ENCODE results near the gene TEC.
"Not testable (repeated sequence)": the region's sequence is repeated elsewhere in the genome, so short reads cannot be mapped to it uniquely, and the experiment has no call there.

TEC gene

DNA sequence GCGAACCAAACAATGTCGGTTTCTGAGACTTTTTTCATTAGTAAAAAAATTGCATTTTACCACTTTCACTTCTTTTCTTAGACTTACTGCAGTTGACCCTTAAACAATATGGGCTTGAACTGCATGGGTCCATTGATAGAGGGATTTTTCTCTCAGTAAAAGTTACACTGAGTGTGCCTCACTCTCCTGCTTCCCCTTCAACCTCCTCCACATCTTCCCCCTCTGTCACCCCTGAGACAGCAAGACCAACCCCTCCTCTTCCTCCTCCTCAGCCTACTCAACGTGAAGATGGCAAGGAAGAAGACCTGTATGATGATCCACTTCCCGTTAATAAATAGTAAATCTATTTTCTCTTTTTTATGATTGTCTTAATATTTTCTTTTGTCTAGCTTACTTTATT lies 43.4 kb downstream of the TEC start:
- peaks cover 10% of the 10 kb centered on the region for H3K27me3 Mint-ChIP-seq
- no peaks in the 10 kb centered on the region for H3K36me3 Mint-ChIP-seq (ENCODE audit: insufficient read depth)
- no peak overlapping the region for H3K27ac Mint-ChIP-seq (ENCODE audit: low read depth)
- no peaks in the 10 kb centered on the region for H3K4me1 Mint-ChIP-seq
- DNase-seq (ENCODE audit: low spot score in 2 of 2) (no peak), ATAC-seq (replicated peaks; ENCODE audit: extremely low read depth, poor library complexity, severe bottlenecking) (no peak)
- H3K9me3 Mint-ChIP-seq = no peaks in the 10 kb centered on the region
- no peak overlapping the region for H3K4me3 Mint-ChIP-seq

DNA sequence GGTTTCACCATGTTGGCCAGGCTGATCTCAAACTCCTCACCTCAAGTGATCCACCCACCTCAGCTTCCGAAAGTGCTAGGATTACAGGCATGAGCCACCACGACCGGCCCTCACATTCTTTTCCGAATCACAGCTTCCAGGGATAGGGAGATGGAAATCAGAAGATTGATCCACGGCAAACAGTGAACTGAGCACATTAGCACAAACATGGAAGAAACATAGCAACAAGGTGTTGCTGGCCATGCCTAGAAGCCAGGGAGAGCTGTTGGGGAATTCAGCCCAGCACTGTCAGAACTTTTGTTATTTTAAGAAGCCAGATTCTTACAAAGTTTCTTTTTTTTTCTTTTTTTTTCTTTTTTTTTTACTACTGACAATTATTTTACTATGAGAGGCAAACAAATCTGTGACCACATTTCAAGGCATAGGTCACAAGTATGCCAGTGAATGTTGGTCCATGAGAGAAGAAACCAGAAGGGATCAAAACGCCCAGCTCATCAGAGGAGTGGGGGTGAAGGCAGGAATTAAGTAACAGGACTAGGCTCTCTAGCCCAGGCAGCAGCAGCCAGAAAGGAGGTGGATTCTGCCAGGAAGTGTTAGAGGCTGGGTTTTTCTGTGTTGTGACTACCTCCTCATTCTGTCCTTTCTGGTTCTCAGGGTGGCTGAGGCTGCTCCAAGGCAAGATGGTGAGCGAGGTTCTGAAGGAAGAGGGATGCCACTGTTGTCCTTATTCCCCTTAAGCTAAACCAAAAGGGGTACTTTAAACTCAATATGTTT lies 44.1 kb downstream of the TEC start:
- no peak for DNase-seq (ENCODE audit: low spot score in 2 of 2)
- no peaks in the 10 kb centered on the region for H3K9me3 Mint-ChIP-seq
- H3K4me1 Mint-ChIP-seq = no peaks in the 10 kb centered on the region
- H3K36me3 Mint-ChIP-seq (ENCODE audit: insufficient read depth) = no peaks in the 10 kb centered on the region
- H3K27me3 Mint-ChIP-seq = peaks cover 4% of the 10 kb centered on the region
- no peak overlapping the region for H3K4me3 Mint-ChIP-seq
- no peak overlapping the region for H3K27ac Mint-ChIP-seq (ENCODE audit: low read depth)
- no peak for ATAC-seq (replicated peaks; ENCODE audit: extremely low read depth, poor library complexity, severe bottlenecking)

DNA sequence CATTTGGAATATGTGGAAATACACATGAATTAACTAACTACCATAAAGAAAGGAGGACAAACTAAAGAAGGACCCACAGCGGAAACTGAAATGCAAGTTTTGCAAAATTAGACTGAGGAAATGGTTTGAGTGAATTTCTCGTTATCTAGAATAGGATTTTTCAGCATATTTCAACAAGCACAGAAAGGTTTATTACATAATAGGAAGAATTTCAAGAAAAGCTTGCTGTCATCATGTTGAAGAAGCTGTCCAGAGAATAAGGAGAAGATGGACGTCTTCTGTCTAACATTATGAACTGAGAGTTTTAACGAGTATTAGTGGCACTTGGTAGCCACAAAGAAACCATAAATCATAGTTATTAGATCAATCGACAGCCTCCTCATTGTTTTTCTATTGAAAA lies 45.0 kb downstream of the TEC start:
- Mint-ChIP-seq H3K4me3 (no peak overlapping the region), H3K27ac (ENCODE audit: low read depth) (no peak overlapping the region), H3K36me3 (ENCODE audit: insufficient read depth) (no peaks in the 10 kb centered on the region), H3K9me3 (no peaks in the 10 kb centered on the region), H3K4me1 (no peaks in the 10 kb centered on the region), H3K27me3 (no peaks in the 10 kb centered on the region)
- ATAC-seq (replicated peaks; ENCODE audit: extremely low read depth, poor library complexity, severe bottlenecking) (no peak), DNase-seq (ENCODE audit: low spot score in 2 of 2) (no peak)

DNA sequence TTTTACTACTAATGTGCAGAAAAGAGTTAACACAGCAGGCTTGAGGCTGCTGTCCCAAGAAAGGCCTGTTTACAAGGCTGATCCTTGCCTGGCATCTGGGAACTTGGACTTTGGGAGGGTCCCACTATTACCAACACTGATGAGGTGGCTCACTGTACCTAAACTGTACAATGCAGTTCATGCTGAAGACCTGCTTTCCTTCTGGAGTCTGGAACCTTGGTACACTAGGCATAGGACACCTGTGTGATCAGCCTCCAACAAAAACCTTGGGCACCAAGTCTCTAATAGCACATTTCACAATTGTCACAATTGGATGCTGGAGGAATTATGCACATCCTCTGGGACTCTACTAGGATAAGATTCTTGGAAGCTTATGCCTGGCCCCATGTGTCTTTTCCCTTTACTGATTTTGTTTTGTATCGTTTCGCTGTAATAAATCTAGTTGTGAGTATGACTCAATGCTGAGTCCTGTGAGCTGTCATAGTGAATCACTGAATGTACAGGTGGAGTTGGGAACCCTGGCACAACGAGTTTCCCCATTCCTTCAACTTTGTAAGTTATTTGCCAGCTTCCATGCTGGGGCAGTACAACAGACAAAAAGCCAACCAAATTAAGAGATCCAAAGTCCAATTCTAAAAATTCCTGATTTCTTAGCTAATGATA lies 45.9 kb downstream of the TEC start:
- H3K27me3 Mint-ChIP-seq = no peaks in the 10 kb centered on the region
- DNase-seq (ENCODE audit: low spot score in 2 of 2) = no peak
- H3K4me3 Mint-ChIP-seq = no peak overlapping the region
- H3K36me3 Mint-ChIP-seq (ENCODE audit: insufficient read depth) = no peaks in the 10 kb centered on the region
- H3K27ac Mint-ChIP-seq (ENCODE audit: low read depth) = no peak overlapping the region
- no peak for ATAC-seq (replicated peaks; ENCODE audit: extremely low read depth, poor library complexity, severe bottlenecking)
- H3K9me3 Mint-ChIP-seq = no peaks in the 10 kb centered on the region
- H3K4me1 Mint-ChIP-seq = no peaks in the 10 kb centered on the region

DNA sequence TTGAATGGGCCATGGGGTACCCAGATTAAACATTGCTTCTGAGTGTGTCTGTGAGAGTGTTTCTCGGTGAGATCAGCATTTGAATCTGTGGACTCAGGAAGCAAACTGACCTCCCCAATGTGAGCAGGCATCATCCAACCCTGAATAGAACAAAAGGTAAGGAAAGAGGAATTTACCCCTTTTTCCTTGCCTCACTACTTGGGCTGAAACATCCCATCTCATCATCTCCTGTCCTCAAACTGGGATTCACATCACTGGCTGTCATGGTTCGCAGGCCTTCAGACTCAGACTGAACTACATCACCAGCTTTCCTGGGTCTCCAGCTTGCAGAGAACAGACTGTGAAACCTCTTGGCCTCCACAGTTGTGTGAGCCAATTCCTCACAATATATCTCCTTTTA lies 47.1 kb downstream of the TEC start:
- H3K4me1 Mint-ChIP-seq = no peaks in the 10 kb centered on the region

DNA sequence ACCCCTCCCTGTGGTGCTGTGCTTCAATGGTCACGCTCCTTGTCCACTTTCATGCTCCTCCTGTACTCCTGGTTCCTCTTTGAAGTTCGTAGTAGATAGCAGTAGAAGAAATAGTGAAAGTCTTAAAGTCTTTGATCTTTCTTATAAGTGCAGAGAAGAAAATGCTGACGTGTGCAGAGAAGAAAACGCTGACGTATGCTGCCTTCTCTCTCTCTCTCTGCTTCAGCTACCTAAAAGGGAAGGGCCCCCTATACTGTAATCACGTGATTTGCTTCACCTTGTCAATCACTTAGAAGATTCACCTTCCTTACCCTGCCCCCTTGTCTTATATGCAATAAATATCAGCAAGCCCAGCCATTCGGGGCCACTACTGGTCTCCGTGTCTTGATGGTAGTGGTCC lies 50.2 kb downstream of the TEC start:
- H3K4me1 Mint-ChIP-seq; H3K27me3 Mint-ChIP-seq; H3K36me3 Mint-ChIP-seq (ENCODE audit: insufficient read depth); H3K27ac Mint-ChIP-seq (ENCODE audit: low read depth); DNase-seq (ENCODE audit: low spot score in 2 of 2); ATAC-seq (replicated peaks; ENCODE audit: extremely low read depth, poor library complexity, severe bottlenecking); H3K9me3 Mint-ChIP-seq; H3K4me3 Mint-ChIP-seq: not testable (repeated sequence)

More for the DNA sequence above, 47.1 kb downstream of the TEC start:
- Mint-ChIP-seq H3K27ac (ENCODE audit: low read depth) (no peak overlapping the region), H3K4me3 (no peak overlapping the region), H3K9me3 (no peaks in the 10 kb centered on the region), H3K36me3 (ENCODE audit: insufficient read depth) (no peaks in the 10 kb centered on the region), H3K27me3 (no peaks in the 10 kb centered on the region)
- no peak for ATAC-seq (replicated peaks; ENCODE audit: extremely low read depth, poor library complexity, severe bottlenecking)
- DNase-seq (ENCODE audit: low spot score in 2 of 2) = no peak

DNA sequence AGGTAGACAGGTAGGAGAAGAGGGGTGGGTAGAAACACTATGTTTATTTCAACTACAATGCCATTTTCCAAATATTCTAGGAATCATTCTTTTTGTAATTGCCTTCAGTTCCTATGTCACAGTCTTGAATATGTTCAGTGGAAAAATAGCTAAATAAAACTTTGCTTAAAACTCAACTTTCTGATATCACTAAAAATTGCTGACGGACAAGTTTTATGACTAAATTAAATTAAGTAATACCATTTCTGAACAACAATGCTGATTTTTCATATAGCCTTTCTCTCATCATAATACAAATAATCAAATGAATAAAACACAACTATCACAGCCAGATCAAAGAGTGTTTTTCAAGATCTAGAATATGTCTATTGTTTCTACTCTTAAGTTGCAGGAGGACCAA lies 53.1 kb downstream of the TEC start:
- H3K27me3 Mint-ChIP-seq = no peaks in the 10 kb centered on the region
- no peak overlapping the region for H3K4me3 Mint-ChIP-seq
- H3K4me1 Mint-ChIP-seq = peaks cover 6% of the 10 kb centered on the region
- no peaks in the 10 kb centered on the region for H3K36me3 Mint-ChIP-seq (ENCODE audit: insufficient read depth)
- DNase-seq (ENCODE audit: low spot score in 2 of 2) = no peak
- H3K9me3 Mint-ChIP-seq = no peaks in the 10 kb centered on the region
- ATAC-seq (replicated peaks; ENCODE audit: extremely low read depth, poor library complexity, severe bottlenecking) = no peak
- H3K27ac Mint-ChIP-seq (ENCODE audit: low read depth) = no peak overlapping the region

DNA sequence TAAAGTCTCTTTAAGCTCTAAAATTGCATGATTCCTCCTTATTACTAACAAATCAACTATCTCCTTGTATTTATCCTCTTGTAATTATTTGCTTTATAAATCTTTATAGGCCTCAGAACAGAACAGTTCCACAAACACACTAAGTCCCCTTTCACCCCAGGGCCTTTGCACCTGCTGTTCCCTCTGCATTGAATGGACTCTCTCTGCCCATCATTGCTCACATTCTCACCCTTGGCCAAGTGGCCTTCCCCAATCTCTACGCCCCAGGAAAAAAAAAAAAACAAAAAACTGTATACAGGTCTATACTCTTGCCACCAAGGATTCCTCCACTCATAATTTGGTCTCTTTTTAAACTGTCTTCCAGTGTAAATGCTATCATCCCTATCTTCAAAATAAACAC lies 53.7 kb downstream of the TEC start:
- peaks cover 6% of the 10 kb centered on the region for H3K4me1 Mint-ChIP-seq
- H3K4me3 Mint-ChIP-seq = no peak overlapping the region
- no peak for ATAC-seq (replicated peaks; ENCODE audit: extremely low read depth, poor library complexity, severe bottlenecking)
- DNase-seq (ENCODE audit: low spot score in 2 of 2) = no peak
- H3K27ac Mint-ChIP-seq (ENCODE audit: low read depth) = no peak overlapping the region
- H3K27me3 Mint-ChIP-seq = no peaks in the 10 kb centered on the region
- no peaks in the 10 kb centered on the region for H3K36me3 Mint-ChIP-seq (ENCODE audit: insufficient read depth)
- H3K9me3 Mint-ChIP-seq = no peaks in the 10 kb centered on the region

DNA sequence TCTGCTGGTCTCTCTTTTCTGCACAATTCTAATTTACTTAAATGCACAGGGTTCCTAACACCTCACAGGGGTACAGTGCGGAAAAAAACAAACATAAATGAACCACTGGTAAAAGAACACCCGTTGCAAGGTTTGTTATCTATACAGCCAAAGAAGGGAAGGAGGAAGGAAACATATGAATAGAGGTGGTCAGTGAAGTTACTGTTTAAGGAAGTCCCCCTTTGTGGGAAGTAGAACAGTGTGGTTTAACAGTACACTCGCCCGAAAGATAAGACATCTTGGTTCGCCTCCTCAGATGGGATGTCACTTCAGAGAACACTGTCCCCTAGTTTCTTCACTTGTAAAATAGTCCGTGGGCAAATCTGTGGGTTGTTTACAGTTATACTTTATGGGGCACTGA lies 57.5 kb downstream of the TEC start:
- Mint-ChIP-seq H3K4me1 (peaks cover 6% of the 10 kb centered on the region), H3K27ac (ENCODE audit: low read depth) (no peak overlapping the region), H3K27me3 (peaks cover 13% of the 10 kb centered on the region), H3K9me3 (no peaks in the 10 kb centered on the region), H3K36me3 (ENCODE audit: insufficient read depth) (no peaks in the 10 kb centered on the region), H3K4me3 (no peak overlapping the region)
- peak; percentile 36 for ATAC-seq (replicated peaks; ENCODE audit: extremely low read depth, poor library complexity, severe bottlenecking)
- DNase-seq (ENCODE audit: low spot score in 2 of 2) = no peak

DNA sequence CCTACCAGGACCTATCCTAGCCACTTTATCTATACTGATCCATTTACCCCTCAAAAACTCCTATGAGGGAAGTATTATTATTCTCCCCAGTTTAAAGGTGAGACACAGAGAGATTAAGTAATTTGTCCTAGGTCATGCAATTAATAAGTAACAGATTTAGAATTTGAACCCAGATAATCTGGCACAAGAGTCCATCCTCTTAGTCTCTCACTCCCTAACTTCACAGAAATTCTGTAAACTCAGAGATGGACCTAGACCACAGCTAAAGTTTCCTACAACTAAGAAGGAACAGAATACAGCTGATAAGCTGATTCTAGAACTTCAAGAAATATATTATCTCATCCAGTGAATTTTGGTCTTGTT lies 58.7 kb downstream of the TEC start:
- H3K4me3 Mint-ChIP-seq = no peak overlapping the region
- H3K36me3 Mint-ChIP-seq (ENCODE audit: insufficient read depth) = no peaks in the 10 kb centered on the region
- H3K4me1 Mint-ChIP-seq = peaks cover 6% of the 10 kb centered on the region
- ATAC-seq (replicated peaks; ENCODE audit: extremely low read depth, poor library complexity, severe bottlenecking) (no peak), DNase-seq (ENCODE audit: low spot score in 2 of 2) (no peak)
- H3K27me3 Mint-ChIP-seq = peaks cover 23% of the 10 kb centered on the region
- H3K27ac Mint-ChIP-seq (ENCODE audit: low read depth) = no peak overlapping the region
- H3K9me3 Mint-ChIP-seq = no peaks in the 10 kb centered on the region

DNA sequence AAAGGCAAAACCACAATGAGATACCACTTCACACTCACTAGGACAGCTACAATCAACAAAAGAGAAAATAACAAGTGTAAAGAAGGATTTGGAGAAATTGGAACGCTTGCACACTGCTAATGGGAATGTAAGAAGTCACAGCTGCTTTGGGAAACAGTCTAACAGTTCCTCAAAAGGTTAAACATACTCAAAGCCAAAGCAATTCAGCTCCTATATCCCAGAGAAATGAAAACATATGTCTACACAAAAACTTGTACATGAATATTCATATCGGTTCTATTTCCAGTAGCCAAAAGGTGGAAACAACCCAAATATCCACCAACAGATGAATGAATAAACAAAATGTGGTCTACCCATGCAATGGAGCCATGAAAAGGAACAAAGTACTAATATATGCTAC lies 64.0 kb downstream of the TEC start:
- DNase-seq (ENCODE audit: low spot score in 2 of 2) = no peak
- H3K27ac Mint-ChIP-seq (ENCODE audit: low read depth) = no peak overlapping the region

DNA sequence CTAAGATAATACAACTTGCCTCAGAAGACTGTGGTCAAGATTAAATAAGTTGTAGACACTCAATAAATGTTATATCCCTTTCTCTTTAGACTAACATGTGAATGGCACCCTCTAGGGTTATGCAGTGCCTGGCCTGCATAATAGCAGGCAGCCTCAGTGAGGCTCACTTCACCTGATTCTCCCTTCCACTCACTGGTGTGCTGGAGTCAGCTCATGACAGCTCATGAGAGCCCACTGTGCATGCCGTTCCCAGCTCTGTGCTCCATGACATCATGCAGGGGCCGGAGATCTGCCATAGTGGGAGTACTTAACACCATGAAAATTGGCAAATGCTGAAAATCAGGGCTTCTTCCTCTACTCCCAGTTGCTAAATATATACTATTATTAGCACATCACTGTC lies 64.5 kb downstream of the TEC start:
- H3K27me3 Mint-ChIP-seq = peaks cover 41% of the 10 kb centered on the region
- no peak for ATAC-seq (replicated peaks; ENCODE audit: extremely low read depth, poor library complexity, severe bottlenecking)
- no peak overlapping the region for H3K4me3 Mint-ChIP-seq
- H3K4me1 Mint-ChIP-seq = no peaks in the 10 kb centered on the region
- no peaks in the 10 kb centered on the region for H3K9me3 Mint-ChIP-seq
- no peaks in the 10 kb centered on the region for H3K36me3 Mint-ChIP-seq (ENCODE audit: insufficient read depth)
- no peak for DNase-seq (ENCODE audit: low spot score in 2 of 2)
- H3K27ac Mint-ChIP-seq (ENCODE audit: low read depth) = no peak overlapping the region

More for the DNA sequence above, 64.0 kb downstream of the TEC start:
- H3K27me3 Mint-ChIP-seq = peaks cover 36% of the 10 kb centered on the region
- H3K36me3 Mint-ChIP-seq (ENCODE audit: insufficient read depth) = no peaks in the 10 kb centered on the region
- no peaks in the 10 kb centered on the region for H3K9me3 Mint-ChIP-seq
- no peaks in the 10 kb centered on the region for H3K4me1 Mint-ChIP-seq
- H3K4me3 Mint-ChIP-seq = no peak overlapping the region
- no peak for ATAC-seq (replicated peaks; ENCODE audit: extremely low read depth, poor library complexity, severe bottlenecking)

DNA sequence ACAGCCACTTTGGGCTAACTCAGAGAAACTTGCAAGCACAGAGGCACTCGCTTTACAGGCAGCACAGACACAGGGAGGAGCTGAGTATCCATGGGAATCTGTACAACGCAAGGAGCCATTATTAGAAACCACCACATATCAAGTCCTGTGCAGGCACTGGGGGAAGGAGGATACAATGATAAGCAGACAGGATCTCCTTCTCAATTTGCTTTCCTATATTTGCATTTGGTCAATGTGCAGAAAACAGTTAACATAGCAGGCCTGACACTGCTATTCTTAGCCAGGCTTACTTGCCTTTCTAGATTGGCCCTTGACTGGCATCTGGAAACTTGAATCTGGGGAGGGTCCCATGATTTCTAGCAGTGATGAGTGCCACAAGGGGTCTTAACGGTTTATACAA lies 65.8 kb downstream of the TEC start:
- H3K27ac Mint-ChIP-seq (ENCODE audit: low read depth) = no peak overlapping the region
- H3K4me1 Mint-ChIP-seq = no peaks in the 10 kb centered on the region
- H3K36me3 Mint-ChIP-seq (ENCODE audit: insufficient read depth) = no peaks in the 10 kb centered on the region
- no peak overlapping the region for H3K4me3 Mint-ChIP-seq
- ATAC-seq (replicated peaks; ENCODE audit: extremely low read depth, poor library complexity, severe bottlenecking) (no peak), DNase-seq (ENCODE audit: low spot score in 2 of 2) (no peak)
- no peaks in the 10 kb centered on the region for H3K9me3 Mint-ChIP-seq
- H3K27me3 Mint-ChIP-seq = peaks cover 44% of the 10 kb centered on the region
